Fibroblast of lung (primary cell): ENCODE results near the gene PROK1. TPM values are rescaled to one million over a fixed set of nuclear protein-coding genes. Genes with fewer than 3 reads are reported as not detected.
A peak's percentile ranks its signal among the peaks of the same experiment; 100 is the strongest.

Experiments
- DNase-seq, 2 donors: peaks; one replicate each; pipeline versions ENCODE4 v3.0.0 to v3.0.0-alpha.2; 2010; ENCODE audit warnings: low read depth in 2 of 2
- H2AFZ ChIP-seq: 2 replicates; pipeline ENCODE4 v1.5.1; 2012; ENCODE audit warnings: low read length, control low read depth, inconsistent platforms
- H3K27ac ChIP-seq: 2 replicates; pipeline ENCODE4 v1.5.1; 2011; ENCODE audit warnings: low read length, control low read depth; ENCODE audit not compliant: insufficient read depth
- H3K27me3 ChIP-seq: 2 replicates; pipeline ENCODE4 v1.5.1; 2011; ENCODE audit warnings: mild to moderate bottlenecking, low read length; ENCODE audit not compliant: control insufficient read depth, insufficient read depth
- H3K36me3 ChIP-seq: 2 replicates; pipeline ENCODE4 v1.5.1; 2011; ENCODE audit warnings: low read length; ENCODE audit not compliant: control insufficient read depth, insufficient read depth
- H3K4me1 ChIP-seq: 2 replicates; pipeline ENCODE4 v1.5.1; 2011; ENCODE audit warnings: low read length; ENCODE audit not compliant: control insufficient read depth, insufficient read depth; ENCODE audit errors: extremely low read depth
- H3K4me2 ChIP-seq: 2 replicates; pipeline ENCODE4 v1.5.1; 2011; ENCODE audit warnings: low read length, control low read depth; ENCODE audit not compliant: insufficient read depth; ENCODE audit errors: extremely low read depth
- H3K4me3 ChIP-seq, 4 experiments: fragments of 200-600 bp in 1 of 4; sonication (generic) in 1 of 4; replicated peaks in 1 of 4; 2 replicates each; pipeline ENCODE4 v1.5.1; 2011 to 2016; ENCODE audit warnings: low read length in 4 of 4, low read depth in 3 of 4, mild to moderate bottlenecking in 3 of 4, control low read depth in 2 of 4, inconsistent platforms in 1 of 4, mixed read lengths in 1 of 4; ENCODE audit not compliant: insufficient read depth in 1 of 4; ENCODE audit errors: control extremely low read depth in 1 of 4
- H3K79me2 ChIP-seq: 2 replicates; pipeline ENCODE4 v1.5.1; 2012; ENCODE audit warnings: mild to moderate bottlenecking, low read length, inconsistent platforms; ENCODE audit not compliant: control insufficient read depth, insufficient read depth
- H3K9ac ChIP-seq: 2 replicates; pipeline ENCODE4 v1.5.1; 2011; ENCODE audit warnings: mild to moderate bottlenecking, low read length, control low read depth; ENCODE audit not compliant: insufficient read depth
- H3K9me3 ChIP-seq: 2 replicates; pipeline ENCODE4 v1.5.1; 2012; ENCODE audit warnings: low read depth, low read length; ENCODE audit not compliant: control insufficient read depth, insufficient read depth
- H4K20me1 ChIP-seq: 2 replicates; pipeline ENCODE4 v1.5.1; 2011; ENCODE audit warnings: low read length; ENCODE audit not compliant: control insufficient read depth, insufficient read depth; ENCODE audit errors: extremely low read depth
- EZH2 ChIP-seq: IDR thresholded peaks from 2 replicates; pipeline ENCODE4 v1.5.1; 2012; ENCODE audit warnings: low read length, control low read depth, mild to moderate bottlenecking; ENCODE audit errors: missing control alignments
- polyA plus RNA-seq, 2 donors: library from polyadenylated mRNA; depleted of rRNA in 1 of 2; stranded (reverse) in 1 of 2; unstranded in 1 of 2; fragments of >200 nt; gene quantifications; 2 replicates each; pipeline ENCODE4 v1.2.1, GENCODE V29; 2011 to 2012; ENCODE audit warnings: missing spikeins in 1 of 2
- total RNA-seq: library from RNA; depleted of rRNA; stranded (reverse); fragments of >200 nt; gene quantifications from 2 replicates; pipeline ENCODE4 v1.2.1, GENCODE V29; 2014
- TF ChIP-seq, protein P1 (sequence below), 2 donors: IDR thresholded peaks in 1 of 2; conservative IDR thresholded peaks in 1 of 2; 1 replicate in 1 of 2; 2 replicates in 1 of 2; pipeline ENCODE4 v1.5.1; 2011 to 2012; ENCODE audit warnings: low read length in 2 of 2, control low read depth in 1 of 2, inconsistent platforms in 1 of 2, low read depth in 1 of 2, mild to moderate bottlenecking in 1 of 2

The PROK1 gene
- total and polyA plus RNA-seq, 2 donors (not counting 1 experiment from before 2014, with no cell fraction given) = not detected

DNA sequence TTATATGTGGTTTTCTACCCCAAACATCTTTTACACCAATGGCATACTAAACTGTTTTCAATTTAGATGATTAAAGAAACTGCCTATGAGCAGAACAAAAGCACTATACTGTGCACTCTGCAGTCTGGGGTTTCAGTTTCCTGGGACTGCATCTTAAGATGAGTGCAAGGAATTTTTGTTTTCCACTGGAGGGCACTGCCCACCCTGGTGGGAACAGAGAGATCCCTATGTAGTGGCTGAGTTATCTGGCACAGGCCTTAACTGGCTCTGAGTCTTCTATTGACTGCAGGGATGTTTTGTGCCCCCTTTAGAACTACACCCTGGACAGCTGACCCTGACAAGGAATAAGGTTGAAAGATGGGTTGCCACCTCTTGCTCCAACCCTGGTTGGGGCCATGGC lies 12.0 kb downstream of the PROK1 start:
- H3K9ac ChIP-seq = no peak overlapping the region
- H3K36me3 ChIP-seq = no peaks in the 10 kb centered on the region
- no peak overlapping the region for H3K4me3 ChIP-seq
- no peak overlapping the region for H2AFZ ChIP-seq
- H3K9me3 ChIP-seq = no peaks in the 10 kb centered on the region
- peak in 1 of 2 donors; percentile 12 for DNase-seq
- TF ChIP-seq EZH2 = no peak
- TF ChIP-seq, protein P1, sequence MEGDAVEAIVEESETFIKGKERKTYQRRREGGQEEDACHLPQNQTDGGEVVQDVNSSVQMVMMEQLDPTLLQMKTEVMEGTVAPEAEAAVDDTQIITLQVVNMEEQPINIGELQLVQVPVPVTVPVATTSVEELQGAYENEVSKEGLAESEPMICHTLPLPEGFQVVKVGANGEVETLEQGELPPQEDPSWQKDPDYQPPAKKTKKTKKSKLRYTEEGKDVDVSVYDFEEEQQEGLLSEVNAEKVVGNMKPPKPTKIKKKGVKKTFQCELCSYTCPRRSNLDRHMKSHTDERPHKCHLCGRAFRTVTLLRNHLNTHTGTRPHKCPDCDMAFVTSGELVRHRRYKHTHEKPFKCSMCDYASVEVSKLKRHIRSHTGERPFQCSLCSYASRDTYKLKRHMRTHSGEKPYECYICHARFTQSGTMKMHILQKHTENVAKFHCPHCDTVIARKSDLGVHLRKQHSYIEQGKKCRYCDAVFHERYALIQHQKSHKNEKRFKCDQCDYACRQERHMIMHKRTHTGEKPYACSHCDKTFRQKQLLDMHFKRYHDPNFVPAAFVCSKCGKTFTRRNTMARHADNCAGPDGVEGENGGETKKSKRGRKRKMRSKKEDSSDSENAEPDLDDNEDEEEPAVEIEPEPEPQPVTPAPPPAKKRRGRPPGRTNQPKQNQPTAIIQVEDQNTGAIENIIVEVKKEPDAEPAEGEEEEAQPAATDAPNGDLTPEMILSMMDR (conservative IDR thresholded peaks at IDR 0.05 in 1 of 2, IDR thresholded peaks at IDR 0.05 in 1 of 2; ENCODE audit: low read depth in 1 of 2, low read length in 2 of 2) = no peak
- no peaks in the 10 kb centered on the region for H3K79me2 ChIP-seq
- no peak overlapping the region for H3K4me2 ChIP-seq
- H3K4me1 ChIP-seq = no peaks in the 10 kb centered on the region
- no peak overlapping the region for H3K27ac ChIP-seq
- peaks cover 4% of the 10 kb centered on the region for H3K27me3 ChIP-seq
- no peaks in the 10 kb centered on the region for H4K20me1 ChIP-seq

DNA sequence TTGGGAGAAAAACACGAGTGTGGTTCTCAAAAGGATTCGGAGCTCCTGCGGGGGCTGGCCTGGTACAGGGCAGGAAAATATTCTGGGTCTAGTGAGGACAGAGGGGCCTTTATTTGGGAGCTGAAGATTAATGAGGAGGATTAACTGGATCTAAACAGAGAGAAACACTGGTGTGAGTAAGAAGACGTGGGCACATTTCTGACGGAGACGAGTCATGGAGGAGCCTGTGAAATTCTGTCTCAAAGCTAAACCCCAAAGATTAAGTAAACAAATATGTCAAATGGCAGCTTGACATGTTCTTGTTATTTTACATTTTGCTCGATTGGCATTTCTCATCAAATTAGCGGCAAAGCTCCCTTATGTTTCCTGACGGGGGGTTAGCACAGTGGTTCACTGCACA lies 12.8 kb downstream of the PROK1 start:
- no peaks in the 10 kb centered on the region for H4K20me1 ChIP-seq
- H3K4me3 ChIP-seq = no peak overlapping the region
- H3K27me3 ChIP-seq = peaks cover 4% of the 10 kb centered on the region
- H2AFZ ChIP-seq = no peak overlapping the region
- no peaks in the 10 kb centered on the region for H3K9me3 ChIP-seq
- no peak overlapping the region for H3K9ac ChIP-seq
- no peak overlapping the region for H3K27ac ChIP-seq
- no peak for TF ChIP-seq EZH2
- TF ChIP-seq, protein P1 (conservative IDR thresholded peaks at IDR 0.05 in 1 of 2, IDR thresholded peaks at IDR 0.05 in 1 of 2; ENCODE audit: low read depth in 1 of 2, low read length in 2 of 2) = no peak
- H3K4me2 ChIP-seq = no peak overlapping the region
- H3K79me2 ChIP-seq = no peaks in the 10 kb centered on the region
- no peaks in the 10 kb centered on the region for H3K36me3 ChIP-seq
- peak in 1 of 2 donors; percentile 39 for DNase-seq
- no peaks in the 10 kb centered on the region for H3K4me1 ChIP-seq

DNA sequence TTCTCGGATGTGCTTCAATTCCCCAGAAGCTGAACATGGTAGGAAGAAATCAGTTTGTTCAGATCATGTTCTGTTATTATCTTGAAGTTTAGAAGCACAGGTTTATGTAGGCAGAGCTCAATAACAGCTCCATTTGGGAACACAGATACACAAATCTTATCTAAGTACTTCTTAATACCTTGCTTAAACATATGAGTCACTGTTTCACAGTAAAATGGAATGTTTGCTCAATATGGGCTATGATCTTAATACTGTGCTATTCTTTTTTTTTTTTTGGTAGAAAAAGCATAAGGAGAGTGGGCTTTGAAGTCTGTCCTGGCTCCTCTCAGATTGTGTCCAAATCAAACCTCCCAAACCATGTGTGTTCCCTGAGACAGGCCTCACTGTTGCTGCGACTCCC lies 13.4 kb downstream of the PROK1 start:
- H3K27ac ChIP-seq = no peak overlapping the region
- no peaks in the 10 kb centered on the region for H3K9me3 ChIP-seq
- no peaks in the 10 kb centered on the region for H4K20me1 ChIP-seq
- H2AFZ ChIP-seq = no peak overlapping the region
- no peaks in the 10 kb centered on the region for H3K4me1 ChIP-seq
- H3K4me2 ChIP-seq = no peak overlapping the region
- peak; percentile 47 to 74 for DNase-seq
- no peaks in the 10 kb centered on the region for H3K79me2 ChIP-seq
- H3K9ac ChIP-seq = no peak overlapping the region
- TF ChIP-seq, protein P1 (conservative IDR thresholded peaks at IDR 0.05 in 1 of 2, IDR thresholded peaks at IDR 0.05 in 1 of 2; ENCODE audit: low read depth in 1 of 2, low read length in 2 of 2) = no peak
- no peak for TF ChIP-seq EZH2
- no peak overlapping the region for H3K4me3 ChIP-seq
- peaks cover 4% of the 10 kb centered on the region for H3K27me3 ChIP-seq
- H3K36me3 ChIP-seq = no peaks in the 10 kb centered on the region
